ENCODE results near the gene TLCD5.

The TLCD5 gene

DNA sequence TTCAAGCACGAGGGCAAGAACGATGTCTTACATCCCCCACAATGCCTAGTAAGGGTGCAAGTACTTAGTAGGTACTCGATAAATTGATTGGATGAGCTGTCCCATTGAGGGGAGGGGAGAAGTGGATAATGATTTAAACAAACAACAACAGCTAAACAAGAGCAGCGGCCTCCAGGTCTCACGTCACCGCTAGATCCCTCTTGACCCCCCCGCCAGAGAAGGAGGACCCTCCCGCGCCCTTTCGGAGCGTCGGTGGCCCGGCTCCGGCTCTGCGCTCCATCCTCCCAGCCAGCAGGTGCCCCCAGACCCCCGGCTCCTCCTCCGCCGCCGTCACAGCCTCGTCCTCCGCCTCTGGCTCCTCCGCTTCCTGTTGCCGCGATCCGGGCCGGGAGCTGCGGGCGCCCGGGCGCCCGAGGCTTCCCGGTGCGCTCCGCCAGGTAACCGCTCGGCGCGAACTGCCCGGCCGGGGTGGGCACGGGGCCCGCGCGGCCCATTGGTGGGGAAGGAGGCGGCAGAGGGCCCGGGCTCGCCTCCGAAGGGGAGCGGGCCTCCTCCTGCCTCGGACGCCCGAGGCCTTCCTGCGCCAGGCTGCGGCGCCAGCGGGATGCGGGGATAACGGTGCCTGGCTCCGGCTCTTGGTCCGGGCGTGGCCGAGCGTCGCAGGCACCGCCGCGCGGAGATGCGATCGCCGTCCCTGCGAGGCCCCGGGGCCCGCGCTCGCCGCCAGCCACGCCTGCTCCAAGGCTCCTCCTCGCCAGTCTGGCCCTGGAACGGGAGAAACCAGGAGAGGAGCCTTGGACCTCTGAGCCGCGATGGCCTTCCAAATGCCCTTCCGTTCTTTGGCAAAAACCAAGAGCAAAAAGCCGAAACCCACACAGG, at the start of gene TLCD5:
Gene TLCD5, plus strand, starts transcription at position 368 of the 879 bp plus-strand sequence. CDS start 2,143 bp downstream, outside the sequence.
- H3K4me3 ChIP-seq (ENCODE audit: control insufficient read depth, low read depth, low read length): peak within 1 kb of the TSS; percentile 56
- no peak for TF ChIP-seq CTCF (conservative IDR thresholded peaks at IDR 0.05; ENCODE audit: control insufficient read depth, insufficient read depth, low read depth, low read length)
- peak; percentile 58 for DNase-seq (ENCODE audit: low read depth)

- TF ChIP-seq CTCF (conservative IDR thresholded peaks at IDR 0.05; ENCODE audit: control insufficient read depth, insufficient read depth, low read depth, low read length): no peak
These were observed 45.6 kb upstream of the TLCD5 start for GRCh38 chr11:120279502-120279901.

DNA sequence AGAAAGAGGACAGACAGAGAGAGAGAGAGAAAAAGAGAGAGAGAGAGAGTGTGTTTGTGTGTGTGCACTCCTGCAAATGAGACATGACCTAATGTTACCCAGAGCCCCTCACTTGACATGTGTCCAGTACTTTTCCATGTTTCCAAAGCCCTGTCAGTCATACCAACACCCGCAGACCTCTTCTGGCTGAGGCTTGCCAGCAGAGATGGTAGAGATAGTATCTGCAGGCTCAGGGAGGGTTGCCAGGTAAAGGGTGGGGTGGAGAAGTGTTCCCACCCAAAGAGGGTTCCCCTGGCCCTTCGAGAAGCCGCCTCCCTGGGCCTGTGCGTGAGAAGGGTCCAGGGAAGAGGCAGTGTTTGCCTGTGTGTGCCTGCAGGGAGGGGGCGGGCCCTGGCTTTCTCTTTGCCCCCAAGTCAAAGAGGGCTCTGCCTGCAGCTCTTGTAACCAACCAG, 44.5 kb upstream of the TLCD5 start:
- no peak for DNase-seq (ENCODE audit: low read depth)
- no peak overlapping the region for H3K4me3 ChIP-seq (ENCODE audit: control insufficient read depth, low read depth, low read length)
- no peak for TF ChIP-seq CTCF (conservative IDR thresholded peaks at IDR 0.05; ENCODE audit: control insufficient read depth, insufficient read depth, low read depth, low read length)

More at GRCh38 chr11:120279502-120279901, 45.6 kb upstream of the TLCD5 start:
- H3K4me3 ChIP-seq (ENCODE audit: control insufficient read depth, low read depth, low read length): no peak overlapping the region
- no peak for DNase-seq (ENCODE audit: low read depth)

DNA sequence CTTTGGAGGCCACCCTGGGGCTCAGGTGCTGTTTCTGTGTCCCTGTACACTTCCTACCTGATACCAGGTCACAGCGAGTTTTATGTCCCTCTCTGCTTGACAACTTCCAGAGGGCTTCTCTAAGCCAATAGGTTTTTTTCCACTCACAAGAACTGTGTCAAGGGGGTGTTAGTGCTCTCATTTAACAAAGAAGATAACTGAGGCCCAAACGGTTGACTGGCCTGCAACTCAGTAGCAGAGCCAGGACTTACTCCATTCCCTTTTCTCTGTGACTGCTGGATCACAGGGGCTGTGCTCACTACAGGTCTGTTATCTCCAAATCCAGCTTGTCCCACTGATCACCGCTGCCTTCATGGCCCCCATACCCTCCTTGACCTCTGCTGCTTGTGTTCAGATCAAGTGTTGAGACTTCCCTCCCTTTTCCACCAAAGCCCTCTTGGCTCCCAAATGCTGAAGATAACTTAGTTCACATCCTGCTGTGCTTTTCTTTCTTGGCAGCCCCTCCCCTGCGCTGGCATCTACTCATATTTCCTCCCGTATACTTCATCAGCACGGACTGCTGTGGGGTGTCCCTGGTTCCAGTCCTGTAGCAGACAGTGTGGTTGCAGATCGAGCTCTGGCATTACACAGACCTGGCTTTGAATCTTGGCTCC, 43.8 kb upstream of the TLCD5 start:
- no peak for DNase-seq (ENCODE audit: low read depth)
- TF ChIP-seq CTCF (conservative IDR thresholded peaks at IDR 0.05; ENCODE audit: control insufficient read depth, insufficient read depth, low read depth, low read length): no peak
- H3K4me3 ChIP-seq (ENCODE audit: control insufficient read depth, low read depth, low read length): no peak overlapping the region

DNA sequence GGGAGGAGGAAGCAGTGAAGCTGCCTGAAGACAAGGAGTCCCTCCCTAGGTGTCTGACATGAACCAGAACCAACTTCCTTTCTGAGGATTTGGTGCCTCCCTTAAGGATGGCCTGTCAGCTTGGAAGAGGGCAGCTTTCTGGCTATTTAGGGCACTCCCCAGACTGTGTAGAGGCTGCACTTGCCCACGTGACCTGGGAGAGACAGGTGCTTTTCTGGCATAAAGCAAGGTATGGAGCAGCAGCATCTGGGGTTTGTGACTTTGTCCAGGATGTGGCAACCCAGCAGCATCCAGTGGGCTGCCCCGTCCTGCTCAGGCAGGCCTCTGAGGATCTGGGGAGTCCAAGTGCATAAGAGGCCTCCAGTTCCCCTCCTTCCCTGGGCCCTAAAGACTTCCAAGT, 42.0 kb upstream of the TLCD5 start:
- no peak for DNase-seq (ENCODE audit: low read depth)
- H3K4me3 ChIP-seq (ENCODE audit: control insufficient read depth, low read depth, low read length): no peak overlapping the region
- TF ChIP-seq CTCF (conservative IDR thresholded peaks at IDR 0.05; ENCODE audit: control insufficient read depth, insufficient read depth, low read depth, low read length): no peak

- H3K4me3 ChIP-seq (ENCODE audit: control insufficient read depth, low read depth, low read length): no peak overlapping the region
- no peak for DNase-seq (ENCODE audit: low read depth)
- no peak for TF ChIP-seq CTCF (conservative IDR thresholded peaks at IDR 0.05; ENCODE audit: control insufficient read depth, insufficient read depth, low read depth, low read length)
These were observed 40.8 kb upstream of the TLCD5 start for GRCh38 chr11:120284272-120284671.
